Hematopoietic multipotent progenitor cell treated with erythropoietin and hydrocortisone succinate and interleukin-3 and kit ligand, for 8 days (in vitro differentiated cells): ENCODE measurements around the gene ANKAR.
A peak's percentile ranks its signal among the peaks of the same experiment; 100 is the strongest.
"Not testable (repeated sequence)": the region's sequence is repeated elsewhere in the genome, so short reads cannot be mapped to it uniquely, and the experiment has no call there.

ENCODE experiments used
- DNase-seq: peaks from one replicate; pipeline ENCODE4 v3.0.0-alpha.2; 2015

The ANKAR gene

GRCh38 chr2:189674374-189675112 lies at the start of gene ANKAR:
Gene ANKAR (plus strand): TSS chr2:189674670. CDS start chr2:189676491, 1,821 bp downstream.
- peak; percentile 91 for DNase-seq

DNA sequence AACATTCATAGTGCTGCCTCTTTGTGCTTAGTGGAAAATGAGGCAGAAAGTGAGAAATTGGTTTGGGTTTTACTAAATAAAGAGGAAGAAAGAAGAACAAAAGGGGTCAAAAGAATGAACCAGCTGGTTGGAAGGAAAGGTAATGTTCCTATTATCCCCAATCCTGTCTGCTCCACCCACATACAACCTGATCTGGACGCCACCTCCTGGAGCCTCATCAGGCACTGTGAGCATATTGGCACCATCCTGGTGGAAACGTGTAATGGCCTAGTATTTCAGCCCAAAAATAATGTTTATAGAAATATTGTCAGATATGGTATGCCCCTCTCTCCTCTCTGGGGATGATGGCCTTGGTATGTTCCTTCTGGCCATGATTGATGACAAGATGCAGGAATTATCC lies 48.8 kb upstream of the ANKAR start:
- DNase-seq = no peak

DNA sequence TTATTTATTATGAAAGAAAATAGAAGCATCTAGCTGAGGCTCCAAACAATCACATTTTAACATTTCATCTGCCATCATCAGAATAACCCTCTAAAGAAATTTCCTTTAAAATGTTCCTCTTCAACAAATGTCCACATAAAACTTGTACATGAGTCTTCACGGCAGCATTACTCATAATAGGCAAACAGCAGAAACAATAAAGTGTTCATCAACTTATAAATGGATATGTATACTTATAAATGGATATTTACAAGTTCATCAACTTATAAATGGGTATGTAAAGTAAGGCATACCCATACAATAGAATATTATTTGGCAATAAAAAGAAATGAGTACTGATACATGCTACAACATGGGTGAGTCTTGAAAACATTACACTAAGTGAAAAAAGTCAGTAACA lies 46.7 kb upstream of the ANKAR start:
- no peak for DNase-seq

- peak; percentile 64 for DNase-seq
Observed at GRCh38 chr2:189628817-189629530, 45.5 kb upstream of the ANKAR start.

DNA sequence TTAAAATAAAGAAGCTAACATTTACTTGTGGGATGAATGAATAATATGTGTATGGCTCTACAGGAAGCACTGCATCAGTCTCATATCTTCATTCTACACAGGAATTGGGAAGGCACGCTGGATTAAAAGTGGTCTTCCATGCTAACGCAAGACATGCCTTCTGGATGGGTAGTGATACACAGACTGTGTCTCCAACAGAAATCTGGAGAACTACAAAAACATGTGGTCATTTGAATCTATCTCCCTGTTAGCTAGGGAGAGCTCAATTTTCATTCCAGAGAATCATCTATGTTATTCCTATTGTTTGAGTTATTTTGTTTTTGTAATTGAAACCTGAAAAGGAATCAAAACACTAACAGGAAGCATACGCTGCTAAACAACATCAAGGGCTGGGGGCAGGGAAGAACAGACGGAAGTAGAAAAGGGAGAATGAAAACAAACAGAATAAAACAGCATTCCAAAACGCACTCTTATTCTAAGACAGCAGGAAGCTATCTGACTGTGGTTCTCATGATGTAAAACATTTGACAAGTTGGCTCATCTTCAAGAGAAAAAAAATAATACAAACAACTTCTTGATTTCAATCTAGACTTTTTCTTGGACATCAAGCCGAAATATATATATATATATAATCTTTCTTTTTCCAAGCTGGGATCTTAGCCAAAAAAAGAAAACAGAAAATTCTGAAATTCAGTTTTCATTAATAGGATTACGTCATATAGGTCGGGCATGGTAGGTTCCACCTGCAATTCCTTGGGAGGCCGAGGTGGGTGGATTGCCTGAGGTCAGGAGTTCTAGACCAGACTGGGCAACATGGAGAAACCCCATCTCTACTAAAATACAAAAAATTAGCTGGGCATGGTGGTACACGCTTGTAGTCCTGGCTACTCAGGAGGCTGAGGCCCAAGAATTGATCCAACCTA lies 44.7 kb upstream of the ANKAR start:
- no peak for DNase-seq

DNA sequence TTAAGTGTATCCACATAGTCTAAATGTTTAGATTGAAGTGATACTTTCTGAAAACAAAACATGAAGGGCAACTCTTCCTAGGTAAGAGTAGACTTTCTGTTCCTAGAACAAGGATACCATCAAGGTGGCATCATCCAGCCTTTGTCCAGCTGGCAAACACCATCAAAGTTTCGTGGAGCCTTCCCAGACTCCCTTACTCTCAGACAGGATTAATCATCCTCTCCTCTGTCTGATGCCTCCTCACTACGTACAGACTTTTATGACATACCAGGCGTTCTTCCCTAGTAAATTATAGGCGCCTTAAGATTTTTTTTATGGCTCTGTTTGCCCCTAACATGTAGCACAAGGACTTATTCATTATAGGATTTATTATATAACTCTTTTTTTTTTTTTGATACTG lies 42.6 kb upstream of the ANKAR start:
- DNase-seq = no peak

GRCh38 chr2:189633392-189633811 lies 41.1 kb upstream of the ANKAR start:
- DNase-seq = peak; percentile 72

GRCh38 chr2:189635353-189635752 lies 39.1 kb upstream of the ANKAR start:
- no peak for DNase-seq

GRCh38 chr2:189638301-189639006 lies 36.0 kb upstream of the ANKAR start:
- no peak for DNase-seq

GRCh38 chr2:189639007-189639609 lies 35.4 kb upstream of the ANKAR start:
- no peak for DNase-seq

GRCh38 chr2:189641002-189641401 lies 33.5 kb upstream of the ANKAR start:
- DNase-seq = no peak

GRCh38 chr2:189641590-189641989 lies 32.9 kb upstream of the ANKAR start:
- peak; percentile 34 for DNase-seq

DNA sequence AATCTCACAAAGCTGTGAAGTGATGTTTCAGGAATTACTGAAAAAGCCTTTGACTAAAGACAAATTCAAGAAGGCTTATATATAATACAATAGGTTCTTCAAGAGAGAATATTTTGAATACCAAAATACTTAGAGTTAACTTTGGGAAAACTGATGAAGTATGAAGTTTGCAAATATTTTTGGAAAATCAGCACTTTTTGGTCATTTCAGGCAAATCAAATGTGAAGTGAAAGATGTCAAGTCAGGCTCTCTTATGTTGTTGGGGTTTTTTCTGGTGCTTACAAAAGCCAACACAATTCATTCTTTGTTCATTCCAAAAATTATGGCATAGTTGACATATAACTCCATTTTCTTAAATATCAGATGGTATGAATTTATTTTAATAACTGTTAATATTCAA lies 27.9 kb upstream of the ANKAR start:
- no peak for DNase-seq

DNA sequence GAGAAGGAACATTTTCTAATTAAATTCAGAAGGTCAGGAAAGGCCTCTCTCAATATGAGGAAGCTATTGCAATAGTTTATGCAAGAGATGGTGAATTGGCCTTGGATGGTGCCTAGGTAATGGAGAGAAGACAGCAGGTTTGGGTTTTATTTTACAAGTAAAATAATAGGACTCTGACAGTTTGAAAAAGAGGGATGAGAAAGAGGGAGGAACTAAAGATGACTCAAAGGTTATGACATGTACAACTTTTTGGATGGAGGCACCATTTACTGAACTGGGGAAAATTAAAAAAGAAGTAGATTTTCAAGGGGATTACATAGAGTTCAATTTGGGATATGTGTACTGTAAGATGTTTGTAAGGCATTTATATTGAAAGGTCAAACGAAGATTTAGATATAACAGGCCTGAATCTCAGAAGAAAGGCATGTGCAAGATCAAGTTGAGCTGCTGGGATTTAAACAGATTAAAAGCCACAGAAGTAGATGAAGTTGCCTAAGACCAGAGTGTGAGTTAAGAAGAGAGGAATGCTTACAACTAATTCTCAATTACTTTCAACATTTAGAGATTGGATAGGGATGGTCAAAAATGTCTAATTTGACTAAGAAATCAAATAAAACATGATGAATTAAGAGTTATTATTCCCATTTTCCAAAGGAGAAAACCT lies 25.5 kb upstream of the ANKAR start:
- no peak for DNase-seq

GRCh38 chr2:189651284-189651683 lies 23.2 kb upstream of the ANKAR start:
- DNase-seq = no peak

DNA sequence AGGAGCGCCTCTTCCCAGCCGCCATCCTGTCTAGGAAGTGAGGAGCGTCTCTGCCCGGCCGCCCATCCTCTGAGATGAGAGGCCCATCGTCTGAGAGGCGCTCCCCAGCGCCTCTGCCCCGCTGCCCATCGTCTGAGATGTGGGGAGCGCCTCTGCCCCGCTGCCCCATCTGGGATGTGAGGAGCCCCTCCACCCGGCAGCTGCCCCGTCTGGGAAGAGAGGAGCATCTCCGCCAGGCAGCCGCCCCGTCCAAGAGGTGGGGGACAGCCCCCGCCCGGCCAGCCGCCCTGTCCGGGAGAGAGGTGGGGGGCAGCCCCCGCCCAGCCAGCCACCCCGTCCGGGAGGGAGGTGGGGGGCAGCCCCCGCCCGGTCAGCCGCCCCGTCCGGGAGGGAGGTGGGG lies 21.0 kb upstream of the ANKAR start:
- DNase-seq = not testable (repeated sequence)

- no peak for DNase-seq
Observed at GRCh38 chr2:189654641-189655040, 19.8 kb upstream of the ANKAR start.

DNA sequence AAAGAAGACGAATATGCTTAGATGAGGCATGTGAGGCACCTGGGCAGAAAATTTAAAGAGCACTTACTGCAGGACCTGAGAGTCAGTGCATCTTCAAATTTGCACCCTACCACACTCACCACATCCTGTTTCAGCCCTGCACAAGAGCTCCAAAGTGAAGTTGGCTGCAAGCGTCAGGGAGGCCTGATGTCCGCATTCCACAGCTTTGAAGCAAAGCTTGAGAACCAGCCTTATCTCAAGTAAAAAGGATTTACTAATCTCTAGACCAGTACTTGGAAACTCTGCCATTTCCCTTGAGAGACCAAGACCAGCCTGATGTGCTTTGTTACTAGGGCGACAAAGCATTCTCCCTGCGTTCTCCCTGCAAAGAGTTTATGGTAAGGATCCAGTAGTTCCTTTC lies 16.6 kb upstream of the ANKAR start:
- peak; percentile 23 for DNase-seq

DNA sequence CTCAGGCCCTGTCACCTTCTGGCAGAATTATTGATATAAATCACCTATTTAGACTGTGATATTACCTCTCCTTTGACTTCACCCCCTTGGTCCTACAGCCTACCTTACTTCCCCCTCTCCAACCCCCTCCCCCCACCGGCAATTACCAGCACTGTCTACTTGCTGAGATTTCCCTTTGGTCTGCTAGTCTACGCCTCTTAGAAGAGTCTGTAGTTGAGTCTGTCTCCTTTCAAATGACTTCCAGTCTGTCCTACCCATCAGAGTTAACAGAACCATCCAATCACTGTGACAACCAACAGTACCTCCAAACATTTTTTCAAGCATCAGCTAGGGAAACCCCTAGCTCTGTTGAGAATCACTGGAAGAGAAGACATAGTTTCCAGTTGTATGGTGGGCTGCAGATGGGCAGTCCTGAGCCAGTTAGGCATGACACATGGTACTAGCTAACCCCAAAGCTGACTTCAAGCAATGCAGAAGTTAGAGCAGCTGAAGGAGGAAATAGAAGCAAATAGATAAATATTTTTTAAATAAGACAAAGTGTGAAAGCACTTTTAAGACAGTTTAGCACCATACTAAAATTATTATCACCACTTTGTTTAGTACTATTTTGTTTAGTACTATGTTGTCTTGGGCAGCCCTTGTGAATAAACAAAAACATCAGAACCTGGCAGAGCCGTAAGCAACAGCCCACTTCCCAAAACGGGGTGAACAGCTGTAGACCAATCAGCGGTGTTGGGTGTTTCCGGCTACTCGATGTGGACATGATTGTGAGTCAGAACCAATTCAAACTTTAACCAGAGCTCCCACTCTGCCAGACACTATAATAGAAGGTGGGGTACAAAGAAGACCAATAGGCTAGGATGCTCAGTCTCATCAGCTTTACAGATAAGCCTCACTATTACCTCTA lies 15.9 kb upstream of the ANKAR start:
- no peak for DNase-seq

- no peak for DNase-seq
Observed at GRCh38 chr2:189659734-189660133, 14.7 kb upstream of the ANKAR start.

- DNase-seq = no peak
Observed at GRCh38 chr2:189660803-189661147, 13.7 kb upstream of the ANKAR start.
